Adipocyte (in vitro differentiated cells): ENCODE results near the gene SDC4.

Experiments used
- DNase-seq: peaks from one replicate; pipeline ENCODE4 v3.0.0-alpha.2; 2015; ENCODE audit warnings: low read depth
- H3K27me3 ChIP-seq: replicated peaks from 2 replicates; pipeline ENCODE4 v1.7.0; 2013; ENCODE audit warnings: mild to moderate bottlenecking, low read length, moderate library complexity; ENCODE audit not compliant: control insufficient read depth, insufficient read depth
- H3K36me3 ChIP-seq: 2 replicates; pipeline ENCODE4 v1.7.0; 2013; ENCODE audit warnings: low read length, mild to moderate bottlenecking, moderate library complexity; ENCODE audit not compliant: control insufficient read depth, insufficient read depth, severe bottlenecking
- H3K4me1 ChIP-seq: 2 replicates; pipeline ENCODE4 v1.7.0; 2013; ENCODE audit warnings: mild to moderate bottlenecking, low read length, moderate library complexity; ENCODE audit not compliant: control insufficient read depth, insufficient read depth
- H3K4me3 ChIP-seq: 2 replicates; pipeline ENCODE4 v1.7.0; 2013; ENCODE audit warnings: mild to moderate bottlenecking, low read length, moderate library complexity
- H3K9ac ChIP-seq: 2 replicates; pipeline ENCODE4 v1.7.0; 2013; ENCODE audit warnings: mild to moderate bottlenecking, low read length, moderate library complexity
- H3K9me3 ChIP-seq: 2 replicates; pipeline ENCODE4 v1.7.0; 2013; ENCODE audit warnings: mild to moderate bottlenecking, low read length, moderate library complexity; ENCODE audit not compliant: control insufficient read depth

Gene SDC4, protein sequence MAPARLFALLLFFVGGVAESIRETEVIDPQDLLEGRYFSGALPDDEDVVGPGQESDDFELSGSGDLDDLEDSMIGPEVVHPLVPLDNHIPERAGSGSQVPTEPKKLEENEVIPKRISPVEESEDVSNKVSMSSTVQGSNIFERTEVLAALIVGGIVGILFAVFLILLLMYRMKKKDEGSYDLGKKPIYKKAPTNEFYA

GRCh38 chr20:45347936-45348778 lies at the start of gene SDC4:
Gene SDC4 (minus strand): TSS chr20:45348424. CDS start chr20:45348384, 40 bp downstream.
- DNase-seq, result peak; percentile 88
- H3K4me3 ChIP-seq, result peak within 1 kb of the TSS; percentile 95
- H3K9me3 ChIP-seq, result no peaks in the 10 kb centered on the region
- peaks cover 53% of the 10 kb centered on the region for H3K4me1 ChIP-seq
- H3K27me3 ChIP-seq, result no peaks in the 10 kb centered on the region
- H3K9ac ChIP-seq, result peak within 1 kb of the TSS; percentile 93
- H3K36me3 ChIP-seq, result no peaks in the 10 kb centered on the region

DNA sequence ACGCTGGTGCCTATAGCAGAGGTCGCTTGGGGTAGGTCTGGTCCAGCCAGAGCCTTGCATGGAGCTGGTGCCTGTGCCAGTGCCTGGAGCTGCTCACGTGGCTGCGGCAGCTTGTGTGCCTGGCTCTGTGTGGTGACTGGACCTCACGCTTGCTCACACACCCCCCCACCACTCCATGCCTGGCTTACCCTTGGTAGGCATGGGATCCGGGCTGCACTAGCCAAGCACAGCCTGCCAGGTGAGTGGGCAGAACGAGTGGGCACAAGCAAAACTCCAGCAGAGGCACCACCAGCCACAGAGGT lies 46.8 kb upstream of the SDC4 start:
- H3K4me3 ChIP-seq, result no peak overlapping the region
- H3K36me3 ChIP-seq, result no peaks in the 10 kb centered on the region
- H3K4me1 ChIP-seq, result no peaks in the 10 kb centered on the region
- no peaks in the 10 kb centered on the region for H3K27me3 ChIP-seq
- DNase-seq, result no peak
- peaks cover 7% of the 10 kb centered on the region for H3K9me3 ChIP-seq
- no peak overlapping the region for H3K9ac ChIP-seq

- Histone ChIP-seq H3K36me3 (no peaks in the 10 kb centered on the region), H3K9me3 (peaks cover 7% of the 10 kb centered on the region), H3K4me3 (no peak overlapping the region), H3K4me1 (no peaks in the 10 kb centered on the region), H3K27me3 (no peaks in the 10 kb centered on the region), H3K9ac (no peak overlapping the region)
- DNase-seq, result no peak
Observed at GRCh38 chr20:45394221-45395113, 46.2 kb upstream of the SDC4 start.

- no peaks in the 10 kb centered on the region for H3K4me1 ChIP-seq
- H3K9me3 ChIP-seq, result no peaks in the 10 kb centered on the region
- no peak overlapping the region for H3K9ac ChIP-seq
- no peaks in the 10 kb centered on the region for H3K36me3 ChIP-seq
- DNase-seq, result no peak
- H3K4me3 ChIP-seq, result no peak overlapping the region
- no peaks in the 10 kb centered on the region for H3K27me3 ChIP-seq
Observed at GRCh38 chr20:45392733-45393132, 44.5 kb upstream of the SDC4 start.

- no peaks in the 10 kb centered on the region for H3K27me3 ChIP-seq
- peaks cover 4% of the 10 kb centered on the region for H3K9me3 ChIP-seq
- H3K4me3 ChIP-seq, result no peak overlapping the region
- no peak for DNase-seq
- H3K4me1 ChIP-seq, result no peaks in the 10 kb centered on the region
- H3K36me3 ChIP-seq, result no peaks in the 10 kb centered on the region
- no peak overlapping the region for H3K9ac ChIP-seq
Observed at GRCh38 chr20:45391559-45391958, 43.3 kb upstream of the SDC4 start.

- Histone ChIP-seq H3K4me1 (no peaks in the 10 kb centered on the region), H3K9ac (no peak overlapping the region), H3K4me3 (no peak overlapping the region), H3K27me3 (no peaks in the 10 kb centered on the region), H3K9me3 (peaks cover 4% of the 10 kb centered on the region), H3K36me3 (no peaks in the 10 kb centered on the region)
- DNase-seq, result no peak
Observed at GRCh38 chr20:45390931-45391330, 42.7 kb upstream of the SDC4 start.

- Histone ChIP-seq H3K9me3 (peaks cover 4% of the 10 kb centered on the region), H3K9ac (no peak overlapping the region), H3K27me3 (no peaks in the 10 kb centered on the region), H3K4me1 (no peaks in the 10 kb centered on the region), H3K36me3 (no peaks in the 10 kb centered on the region), H3K4me3 (no peak overlapping the region)
- no peak for DNase-seq
Observed at GRCh38 chr20:45387274-45387673, 39.0 kb upstream of the SDC4 start.

DNA sequence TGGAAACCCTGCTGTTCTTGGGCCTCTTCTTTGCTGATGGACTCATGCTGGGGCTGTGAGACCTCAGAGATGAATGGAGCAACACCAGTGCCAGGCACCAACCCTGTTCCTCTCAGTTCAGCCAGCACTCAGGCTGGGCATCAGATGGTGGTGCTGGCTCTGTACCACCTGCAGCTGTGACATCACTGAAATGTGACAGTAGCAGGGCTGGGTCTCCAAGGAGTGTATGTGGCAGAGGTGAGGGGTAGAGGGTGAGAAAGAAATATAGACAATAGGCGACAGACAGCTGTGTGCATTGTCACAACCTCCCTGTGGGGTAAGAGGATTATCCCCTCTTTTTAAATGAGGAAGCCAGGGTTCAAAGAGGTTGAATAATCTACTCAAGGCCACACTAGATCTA lies 30.0 kb upstream of the SDC4 start, which contains the start of gene TP53TG5:
Gene TP53TG5 (minus strand): TSS at position 135 of the 400 bp plus-strand sequence. CDS start 89 bp downstream, at position 46.
- no peak within 1 kb of the TSS for H3K4me3 ChIP-seq
- no peak within 1 kb of the TSS for H3K9ac ChIP-seq
- no peaks in the 10 kb centered on the region for H3K9me3 ChIP-seq
- H3K4me1 ChIP-seq, result peaks cover 3% of the 10 kb centered on the region
- H3K36me3 ChIP-seq, result peaks cover 4% of the 10 kb centered on the region
- H3K27me3 ChIP-seq, result no peaks in the 10 kb centered on the region
- DNase-seq, result no peak

DNA sequence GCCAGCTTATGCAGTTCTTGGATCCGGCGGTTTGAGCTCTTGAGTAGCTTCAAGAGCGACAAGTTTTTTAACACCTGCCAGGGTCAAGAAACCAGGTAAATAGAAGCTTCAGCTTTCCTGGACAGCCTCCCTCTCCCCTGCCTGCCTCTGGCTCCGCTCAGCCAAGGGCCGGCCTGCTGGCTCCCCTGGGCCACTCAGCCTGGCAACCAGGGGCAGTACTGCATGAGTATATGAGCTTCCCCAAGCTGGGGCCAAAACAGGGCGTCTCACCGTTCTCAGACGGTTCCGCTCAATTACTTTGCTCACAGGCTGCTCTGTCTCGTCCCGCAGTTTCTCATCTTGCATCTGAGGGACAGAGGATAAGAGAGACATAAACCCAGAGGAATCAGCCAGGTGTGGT lies 29.0 kb upstream of the SDC4 start:
- H3K9me3 ChIP-seq, result no peaks in the 10 kb centered on the region
- peaks cover 4% of the 10 kb centered on the region for H3K36me3 ChIP-seq
- no peak overlapping the region for H3K9ac ChIP-seq
- no peaks in the 10 kb centered on the region for H3K27me3 ChIP-seq
- H3K4me1 ChIP-seq, result peaks cover 6% of the 10 kb centered on the region
- DNase-seq, result no peak
- H3K4me3 ChIP-seq, result no peak overlapping the region

DNA sequence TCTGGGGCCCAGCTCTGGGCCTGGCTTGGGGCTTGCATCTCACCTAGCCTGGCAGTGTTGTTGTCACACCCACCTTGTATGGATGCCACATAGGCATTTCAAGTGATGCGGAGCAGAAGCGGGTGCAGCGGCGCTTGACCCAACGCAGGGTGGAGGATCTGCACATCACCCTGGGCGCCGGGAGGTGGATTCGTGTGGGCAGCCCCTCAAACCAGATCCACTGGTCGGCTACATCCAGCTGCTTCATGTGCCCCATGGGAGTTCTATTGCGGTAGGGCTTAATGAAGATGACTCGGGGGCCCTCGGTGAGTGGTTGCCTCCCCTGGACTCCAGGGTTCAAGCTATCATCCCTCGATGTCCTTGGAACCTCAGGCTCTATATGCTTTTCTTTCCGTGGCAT lies 26.7 kb upstream of the SDC4 start:
- Histone ChIP-seq H3K4me3 (no peak overlapping the region), H3K36me3 (peaks cover 4% of the 10 kb centered on the region), H3K4me1 (peaks cover 6% of the 10 kb centered on the region), H3K27me3 (no peaks in the 10 kb centered on the region), H3K9me3 (no peaks in the 10 kb centered on the region), H3K9ac (no peak overlapping the region)
- DNase-seq, result no peak

GRCh38 chr20:45374101-45374467 lies 25.9 kb upstream of the SDC4 start:
- H3K36me3 ChIP-seq, result peaks cover 4% of the 10 kb centered on the region
- peak overlapping the region; percentile 75 for H3K9ac ChIP-seq
- DNase-seq, result no peak
- H3K4me3 ChIP-seq, result peak overlapping the region; percentile 76
- H3K27me3 ChIP-seq, result no peaks in the 10 kb centered on the region
- no peaks in the 10 kb centered on the region for H3K9me3 ChIP-seq
- H3K4me1 ChIP-seq, result peaks cover 6% of the 10 kb centered on the region
